ENCODE measurements around the gene PFKP.

PFKP gene

DNA sequence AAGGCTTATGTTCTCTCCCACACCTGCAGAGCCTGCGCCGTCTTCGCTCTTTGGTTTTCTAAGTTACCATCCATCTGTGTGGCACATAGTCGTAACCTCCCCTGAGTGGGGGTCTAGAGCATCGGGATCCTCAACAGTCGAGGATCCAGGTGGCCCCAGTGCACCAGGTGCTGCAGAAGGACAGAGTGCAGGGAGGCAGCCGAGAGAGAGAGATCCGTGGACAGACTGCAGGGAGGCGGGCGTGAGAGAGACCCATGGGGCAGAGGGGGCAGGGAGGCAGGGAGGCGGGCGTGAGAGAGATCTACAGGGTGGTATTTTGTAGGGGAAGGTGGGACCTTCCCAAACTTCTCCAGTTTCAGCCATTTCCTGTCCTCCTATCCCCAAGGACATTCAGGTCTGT is 42.3 kb downstream of the PFKP start:
- DNase-seq (ENCODE audit: low read depth, low spot score): no peak
- no peak overlapping the region for H3K4me3 ChIP-seq (ENCODE audit: low read depth, low read length)
- in situ Hi-C loops (cut with HindIII; ENCODE audit: low sequenced_read_pairs): no loop called here
- TF ChIP-seq, protein P1, sequence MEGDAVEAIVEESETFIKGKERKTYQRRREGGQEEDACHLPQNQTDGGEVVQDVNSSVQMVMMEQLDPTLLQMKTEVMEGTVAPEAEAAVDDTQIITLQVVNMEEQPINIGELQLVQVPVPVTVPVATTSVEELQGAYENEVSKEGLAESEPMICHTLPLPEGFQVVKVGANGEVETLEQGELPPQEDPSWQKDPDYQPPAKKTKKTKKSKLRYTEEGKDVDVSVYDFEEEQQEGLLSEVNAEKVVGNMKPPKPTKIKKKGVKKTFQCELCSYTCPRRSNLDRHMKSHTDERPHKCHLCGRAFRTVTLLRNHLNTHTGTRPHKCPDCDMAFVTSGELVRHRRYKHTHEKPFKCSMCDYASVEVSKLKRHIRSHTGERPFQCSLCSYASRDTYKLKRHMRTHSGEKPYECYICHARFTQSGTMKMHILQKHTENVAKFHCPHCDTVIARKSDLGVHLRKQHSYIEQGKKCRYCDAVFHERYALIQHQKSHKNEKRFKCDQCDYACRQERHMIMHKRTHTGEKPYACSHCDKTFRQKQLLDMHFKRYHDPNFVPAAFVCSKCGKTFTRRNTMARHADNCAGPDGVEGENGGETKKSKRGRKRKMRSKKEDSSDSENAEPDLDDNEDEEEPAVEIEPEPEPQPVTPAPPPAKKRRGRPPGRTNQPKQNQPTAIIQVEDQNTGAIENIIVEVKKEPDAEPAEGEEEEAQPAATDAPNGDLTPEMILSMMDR (IDR thresholded peaks at IDR 0.05; ENCODE audit: low read depth, low read length): no peak

DNA sequence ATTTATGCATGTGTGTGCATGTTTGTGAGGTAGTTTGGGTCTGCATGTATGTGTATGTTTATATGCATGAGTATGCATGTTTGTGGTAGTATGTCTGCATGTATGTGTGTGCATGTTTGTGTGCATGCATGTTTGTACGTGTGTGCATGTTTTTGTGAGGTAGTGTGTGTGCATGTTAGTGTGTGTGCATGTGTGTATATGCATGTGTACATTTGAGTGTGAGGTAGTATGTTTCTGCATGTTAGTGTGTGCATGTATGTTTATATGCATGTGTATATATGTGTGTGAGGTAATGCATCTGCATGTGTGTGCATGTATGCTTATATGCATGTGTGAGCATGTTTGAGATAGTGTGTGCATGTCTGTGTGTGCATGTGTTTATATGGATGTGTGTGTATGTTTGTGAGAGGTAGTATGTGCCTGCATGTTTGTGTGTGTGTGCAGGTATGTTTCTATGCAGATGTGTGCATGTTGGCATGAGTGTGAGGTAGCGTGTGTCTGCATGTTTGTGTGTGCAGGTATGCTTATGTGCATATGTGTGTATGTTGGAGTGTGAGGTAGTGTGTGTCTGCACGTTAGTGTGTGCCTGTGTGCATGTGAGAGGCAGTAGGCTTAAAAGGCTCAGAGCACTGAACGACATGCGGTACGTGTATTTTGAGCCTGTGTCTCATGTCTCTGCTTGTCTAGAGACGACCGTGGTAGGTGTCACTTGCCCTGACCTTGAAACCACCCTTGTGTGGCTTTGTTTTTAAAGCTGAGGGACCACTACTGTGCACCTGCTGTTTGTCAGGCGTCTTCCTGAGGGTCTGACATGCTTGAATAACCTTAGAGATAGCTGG is 43.7 kb downstream of the PFKP start:
- TF ChIP-seq, protein P1 (IDR thresholded peaks at IDR 0.05; ENCODE audit: low read depth, low read length): no peak
- no peak overlapping the region for H3K4me3 ChIP-seq (ENCODE audit: low read depth, low read length)
- in situ Hi-C loops (cut with HindIII; ENCODE audit: low sequenced_read_pairs): no loop called here
- no peak for DNase-seq (ENCODE audit: low read depth, low spot score)

DNA sequence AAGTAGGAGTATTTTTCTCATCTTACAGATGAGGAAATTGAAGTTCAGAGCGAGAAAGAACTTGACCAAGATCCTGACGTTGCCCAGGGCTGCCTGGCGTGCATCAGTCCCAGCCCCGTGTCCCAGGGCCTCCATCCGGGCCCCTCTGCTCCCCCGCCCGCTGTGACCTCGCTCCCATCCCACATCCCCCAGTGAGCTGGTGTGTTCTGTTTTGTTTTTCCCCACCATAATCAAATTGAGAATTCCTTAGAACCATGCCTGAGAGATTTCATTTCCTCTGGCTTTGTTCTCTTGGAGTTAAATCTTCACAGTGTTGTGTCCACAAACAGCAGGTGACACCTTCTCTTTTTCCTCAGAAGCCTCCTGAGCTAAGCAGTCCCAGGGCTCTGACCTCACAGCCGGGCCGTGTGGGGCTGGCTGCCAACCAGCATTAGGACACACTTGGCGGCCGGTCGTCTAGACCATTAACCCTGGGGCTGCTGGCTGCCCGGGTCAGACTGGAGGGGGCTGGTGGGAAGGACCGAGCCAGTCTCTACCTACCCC is 44.3 kb downstream of the PFKP start:
- TF ChIP-seq, protein P1 (IDR thresholded peaks at IDR 0.05; ENCODE audit: low read depth, low read length): no peak
- no peak overlapping the region for H3K4me3 ChIP-seq (ENCODE audit: low read depth, low read length)
- DNase-seq (ENCODE audit: low read depth, low spot score): peak; percentile 63
- in situ Hi-C loops (cut with HindIII; ENCODE audit: low sequenced_read_pairs): no loop called here

DNA sequence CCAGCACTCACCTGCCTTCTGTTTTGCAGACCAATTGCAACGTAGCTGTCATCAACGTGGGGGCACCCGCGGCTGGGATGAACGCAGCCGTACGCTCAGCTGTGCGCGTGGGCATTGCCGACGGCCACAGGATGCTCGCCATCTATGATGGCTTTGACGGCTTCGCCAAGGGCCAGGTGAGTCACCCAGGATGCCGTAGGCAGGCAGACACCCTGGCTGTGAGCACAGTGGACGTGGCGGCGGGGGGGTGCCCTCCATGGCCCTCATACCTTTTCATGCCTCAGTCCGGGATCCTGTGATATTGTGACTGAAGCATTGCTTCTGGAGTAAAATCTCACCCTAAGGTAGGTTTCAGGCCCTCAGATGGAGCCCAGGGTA is 46.0 kb downstream of the PFKP start:
- no peak overlapping the region for H3K4me3 ChIP-seq (ENCODE audit: low read depth, low read length)
- TF ChIP-seq, protein P1 (IDR thresholded peaks at IDR 0.05; ENCODE audit: low read depth, low read length): no peak
- in situ Hi-C loops (cut with HindIII; ENCODE audit: low sequenced_read_pairs): no loop called here
- DNase-seq (ENCODE audit: low read depth, low spot score): no peak

DNA sequence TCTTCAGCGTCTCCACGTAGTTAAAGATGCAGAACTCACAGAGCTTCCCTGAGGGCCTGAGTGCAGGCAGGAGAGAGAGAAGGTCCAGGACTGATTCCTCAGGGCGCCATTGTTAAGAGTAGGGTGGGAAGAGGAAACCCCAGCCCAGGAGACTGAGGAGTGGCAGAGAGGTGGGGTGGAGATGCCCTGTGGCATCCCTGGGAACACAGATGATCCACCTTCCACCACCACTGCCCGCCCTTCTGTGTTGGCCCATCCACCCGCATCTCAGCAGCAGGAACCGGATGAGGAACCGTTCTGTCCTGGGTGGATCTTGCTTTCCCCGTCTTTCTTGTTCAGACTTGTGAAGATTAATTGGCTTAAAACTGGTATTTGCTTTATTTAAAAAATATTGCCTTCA is 48.3 kb downstream of the PFKP start:
- H3K4me3 ChIP-seq (ENCODE audit: low read depth, low read length): no peak overlapping the region
- in situ Hi-C loops (cut with HindIII; ENCODE audit: low sequenced_read_pairs): no loop called here
- TF ChIP-seq, protein P1 (IDR thresholded peaks at IDR 0.05; ENCODE audit: low read depth, low read length): no peak
- DNase-seq (ENCODE audit: low read depth, low spot score): no peak

DNA sequence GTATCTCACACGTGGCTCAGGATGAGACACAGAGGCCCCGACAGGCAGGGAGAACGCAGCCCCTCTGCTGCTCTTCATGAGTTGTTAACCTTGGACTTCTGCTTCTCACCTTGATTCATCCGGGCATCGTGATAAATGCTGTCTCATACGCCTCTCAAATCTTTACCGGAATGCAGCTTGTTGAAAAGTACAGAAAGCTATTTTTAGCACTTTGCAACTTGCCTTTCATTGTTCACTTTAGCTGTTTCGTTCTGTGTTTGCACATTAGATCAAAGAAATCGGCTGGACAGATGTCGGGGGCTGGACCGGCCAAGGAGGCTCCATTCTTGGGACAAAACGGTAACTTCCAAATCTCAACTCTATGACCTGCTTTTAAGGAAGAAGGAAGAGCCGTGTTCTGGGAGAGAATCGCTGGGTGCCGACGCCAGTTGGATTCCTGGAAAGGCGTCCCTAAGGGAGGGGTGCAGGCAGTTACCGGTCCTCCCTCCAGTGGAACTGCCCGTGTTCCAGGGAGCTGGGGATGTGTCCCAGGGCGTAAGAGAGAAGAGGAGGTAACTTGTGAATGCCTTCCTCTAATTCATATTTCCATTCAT is 49.3 kb downstream of the PFKP start:
- in situ Hi-C loops (cut with HindIII; ENCODE audit: low sequenced_read_pairs): no loop called here
- no peak for DNase-seq (ENCODE audit: low read depth, low spot score)
- H3K4me3 ChIP-seq (ENCODE audit: low read depth, low read length): no peak overlapping the region
- TF ChIP-seq, protein P1 (IDR thresholded peaks at IDR 0.05; ENCODE audit: low read depth, low read length): no peak

All from astrocyte of the spinal cord (primary cell).